Measurements from ENCODE around the gene OIT3. TPM values are rescaled to one million over a fixed set of nuclear protein-coding genes. Genes with fewer than 3 reads are reported as not detected.

Gene OIT3
- total RNA-seq, 1 experiment from 2014 or later, result not detected

DNA sequence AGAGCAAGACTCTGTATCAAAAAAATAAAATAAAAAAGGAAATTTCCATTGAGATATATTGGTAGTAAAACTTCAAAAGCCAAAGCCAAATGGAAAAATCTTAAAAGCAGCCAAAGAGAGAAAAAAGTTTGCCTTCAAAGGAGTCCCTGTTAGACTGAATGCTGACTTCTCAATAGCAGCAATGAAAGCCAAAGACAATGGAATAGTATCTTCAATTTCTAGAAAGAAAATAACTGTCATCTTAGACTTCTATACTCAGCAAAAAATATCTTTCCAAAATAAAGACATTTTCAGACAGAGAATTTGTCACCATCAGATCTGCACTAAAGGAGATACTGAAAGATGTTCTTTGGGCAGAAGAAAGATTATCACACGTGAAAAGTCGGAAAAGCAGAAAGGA is 14.3 kb upstream of the OIT3 start:
- intact Hi-C loops (cut with micrococcal nuclease; ENCODE audit: unreplicated experiment) (no loop called here), in situ Hi-C loops (cut with HindIII; ENCODE audit: low pct_unique_long_range_greater_than_20kb, low sequenced_read_pairs) (no loop called here)
- no peak for TF ChIP-seq CTCF (IDR thresholded peaks at IDR 0.05)
- TF ChIP-seq POLR2AphosphoS5 (IDR thresholded peaks at IDR 0.05; ENCODE audit: low read depth, low read length), result no peak
- no peak for TF ChIP-seq SIN3A (IDR thresholded peaks at IDR 0.05; ENCODE audit: borderline replicate concordance, insufficient read depth, low read depth, low read length)
- no peak for TF ChIP-seq REST (IDR thresholded peaks at IDR 0.05; ENCODE audit: insufficient read depth in 1 of 2, low read depth in 2 of 2, low read length in 1 of 2)
- no peak for TF ChIP-seq TCF7L2 (IDR thresholded peaks at IDR 0.05; ENCODE audit: low read depth, low read length)
- Histone ChIP-seq H3K27ac (ENCODE audit: low read length) (no peak overlapping the region), H3K27me3 (ENCODE audit: control insufficient read depth, insufficient read depth, low read length) (no peaks in the 10 kb centered on the region), H3K9me3 (ENCODE audit: control insufficient read depth, insufficient read depth, low read depth, low read length) (no peaks in the 10 kb centered on the region; the same call in 1 of the 2 replicates), H3K4me3 (ENCODE audit: low read depth in 2 of 2, low read length in 2 of 2) (no peak overlapping the region), H3K4me1 (ENCODE audit: control insufficient read depth, insufficient read depth, low read length) (no peaks in the 10 kb centered on the region), H3K36me3 (ENCODE audit: control insufficient read depth, insufficient read depth, low read length) (no peaks in the 10 kb centered on the region)
- ChIA-PET POLR2A (no interaction called here), CTCF (no interaction called here)
- no TSS peak for BruUV-seq (replicated peaks)
- ATAC-seq, result no peak
- DNase-seq (ENCODE audit: low read depth, low spot score), result no peak

- no peak for DNase-seq (ENCODE audit: low read depth, low spot score)
- H3K27ac ChIP-seq (ENCODE audit: low read length), result no peak overlapping the region
- H3K4me3 ChIP-seq (ENCODE audit: low read depth in 2 of 2, low read length in 2 of 2), result no peak overlapping the region
- CTCF ChIA-PET, result no interaction called here
- no peaks in the 10 kb centered on the region; the same call in 1 of the 2 replicates for H3K9me3 ChIP-seq (ENCODE audit: control insufficient read depth, insufficient read depth, low read depth, low read length)
- POLR2A ChIA-PET, result no interaction called here
- ATAC-seq, result no peak
- no TSS peak for BruUV-seq (replicated peaks)
- H3K36me3 ChIP-seq (ENCODE audit: control insufficient read depth, insufficient read depth, low read length), result no peaks in the 10 kb centered on the region
- no peak for TF ChIP-seq POLR2AphosphoS5 (IDR thresholded peaks at IDR 0.05; ENCODE audit: low read depth, low read length)
- no peak for TF ChIP-seq REST (IDR thresholded peaks at IDR 0.05; ENCODE audit: insufficient read depth in 1 of 2, low read depth in 2 of 2, low read length in 1 of 2)
- no peak for TF ChIP-seq CTCF (IDR thresholded peaks at IDR 0.05)
- TF ChIP-seq SIN3A (IDR thresholded peaks at IDR 0.05; ENCODE audit: borderline replicate concordance, insufficient read depth, low read depth, low read length), result no peak
- no peak for TF ChIP-seq TCF7L2 (IDR thresholded peaks at IDR 0.05; ENCODE audit: low read depth, low read length)
- intact Hi-C loops (cut with micrococcal nuclease; ENCODE audit: unreplicated experiment), result no loop called here
- H3K4me1 ChIP-seq (ENCODE audit: control insufficient read depth, insufficient read depth, low read length), result no peaks in the 10 kb centered on the region
- no peaks in the 10 kb centered on the region for H3K27me3 ChIP-seq (ENCODE audit: control insufficient read depth, insufficient read depth, low read length)
- in situ Hi-C loops (cut with HindIII; ENCODE audit: low pct_unique_long_range_greater_than_20kb, low sequenced_read_pairs), result no loop called here
These were observed 12.2 kb upstream of the OIT3 start for GRCh38 chr10:72881291-72881690.
